Urothelium cell line (cell line): ENCODE measurements around the gene INHBE.

Source experiments
- DNase-seq: peaks from one replicate; pipeline ENCODE4 v3.0.0; 2011; ENCODE audit warnings: low spot score, mixed read lengths
- FAIRE-seq: peaks from 2 replicates; lab custom pipeline; 2011; peaks lifted over from hg19 to GRCh38; lab: Jason Lieb, UNC

The INHBE gene

GRCh38 chr12:57473886-57474285 is 18.8 kb downstream of the INHBE start:
- DNase-seq (no peak), FAIRE-seq (no peak)

DNA sequence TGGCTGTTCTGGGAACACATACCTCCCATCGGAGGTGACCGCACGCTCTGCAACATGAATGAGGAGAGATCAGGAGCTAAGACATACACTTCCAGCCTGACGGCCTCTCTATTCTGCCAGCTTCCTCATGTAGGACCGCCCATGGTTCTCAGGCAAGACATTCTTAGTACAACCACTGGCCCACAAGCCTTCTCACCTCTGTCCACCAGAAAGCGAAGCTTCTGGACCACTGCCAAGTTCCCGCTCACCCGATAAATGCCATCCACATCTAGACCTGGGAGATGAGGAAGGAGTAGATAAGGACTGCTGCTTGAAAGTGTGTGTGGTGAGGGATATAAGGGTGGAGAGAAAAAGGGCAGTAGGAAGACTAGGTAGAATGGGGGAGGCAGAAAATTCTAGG is 19.3 kb downstream of the INHBE start:
- FAIRE-seq (no peak), DNase-seq (no peak)

- DNase-seq (no peak), FAIRE-seq (no peak)
These were observed 19.8 kb downstream of the INHBE start for GRCh38 chr12:57474862-57475261.

- FAIRE-seq (no peak), DNase-seq (no peak)
These were observed 20.4 kb downstream of the INHBE start for GRCh38 chr12:57475271-57476161.

DNA sequence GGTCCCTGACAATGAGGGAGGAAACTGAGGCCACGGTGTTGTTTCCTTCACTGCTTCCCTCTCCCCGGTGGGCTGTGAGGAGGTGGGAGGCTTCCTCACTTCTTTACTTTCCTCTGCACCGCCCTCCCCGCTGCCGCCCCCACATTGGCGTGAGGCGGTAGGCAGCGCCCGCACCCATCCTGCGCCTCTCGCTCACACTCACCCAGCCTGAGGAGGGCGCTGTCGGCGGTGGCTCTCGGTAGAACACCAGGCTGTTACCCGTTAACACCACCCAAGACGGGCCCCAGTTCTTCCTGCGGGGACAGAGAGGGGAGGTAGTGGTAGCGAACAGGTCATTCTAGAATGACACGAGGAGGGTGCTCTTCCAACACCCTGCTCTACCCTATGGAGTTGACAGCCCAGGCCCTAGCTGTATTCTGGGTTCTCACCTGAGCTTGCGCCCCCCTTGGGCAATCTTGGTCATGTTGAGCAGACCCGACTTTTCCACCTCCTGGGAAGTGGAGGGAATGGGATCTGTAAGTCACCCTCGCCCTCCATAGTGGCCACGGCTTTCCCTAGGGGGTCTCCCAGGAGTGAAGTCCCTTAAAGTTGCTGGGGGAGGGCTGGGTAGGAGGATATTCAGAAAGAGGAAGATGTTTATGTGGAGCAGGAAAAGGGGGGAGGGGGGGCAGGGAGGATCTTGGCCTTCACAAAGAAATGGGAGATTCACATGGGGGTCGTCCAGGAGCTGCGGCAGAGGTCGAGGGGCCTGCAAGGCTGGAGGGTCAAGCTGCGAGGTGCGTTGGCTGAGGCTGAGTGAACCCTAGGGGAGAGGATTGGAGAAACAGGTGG is 21.3 kb downstream of the INHBE start:
- no peak for DNase-seq
- no peak for FAIRE-seq

GRCh38 chr12:57476993-57477709 is 22.0 kb downstream of the INHBE start:
- no peak for FAIRE-seq
- no peak for DNase-seq

DNA sequence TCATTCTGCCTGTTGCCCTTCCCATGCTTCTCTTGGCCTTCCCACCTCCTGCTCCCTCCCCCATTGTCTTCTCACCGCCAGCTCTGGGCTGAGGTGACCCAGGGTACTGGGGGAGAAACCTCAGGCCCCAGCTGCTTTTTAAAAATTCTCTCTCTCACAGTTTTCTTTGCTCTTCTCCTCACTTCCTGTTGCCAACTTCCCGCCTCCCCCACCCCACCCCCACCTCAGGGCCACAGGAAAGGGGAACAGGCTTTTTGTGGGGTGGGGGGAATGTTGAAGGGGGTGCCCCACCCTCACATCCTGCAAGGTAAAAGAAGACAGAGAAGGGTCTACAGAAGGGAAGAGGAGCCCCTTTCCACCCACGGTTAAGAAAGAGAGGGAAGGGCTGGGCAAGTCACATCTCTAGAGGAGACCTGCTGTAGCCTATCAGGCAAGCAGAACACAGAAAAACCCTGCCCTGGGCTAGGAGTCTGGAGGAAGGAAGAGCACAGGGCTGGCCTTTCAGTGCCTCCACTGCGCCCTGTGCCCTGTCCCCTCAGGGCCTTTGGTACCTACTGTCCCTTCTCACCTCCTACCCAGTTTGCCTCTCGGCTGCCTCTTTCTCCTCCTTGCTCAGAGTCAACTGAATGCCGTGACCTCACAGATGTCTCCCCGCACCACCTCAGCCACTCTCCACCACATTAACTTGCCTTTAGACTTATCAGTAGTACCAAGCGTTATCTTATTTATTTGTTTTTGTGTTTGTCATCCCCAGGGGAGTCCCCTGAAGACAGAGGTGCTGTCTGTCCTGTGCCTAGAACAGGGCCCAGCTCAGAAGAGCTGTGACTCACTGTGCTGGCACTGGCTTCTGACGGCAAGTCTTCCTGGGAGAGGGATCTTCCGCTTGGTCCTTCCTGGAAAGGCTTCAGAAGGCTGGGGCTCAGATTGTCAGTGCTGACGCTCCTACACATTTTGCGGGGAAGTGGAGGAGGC is 22.9 kb downstream of the INHBE start:
- FAIRE-seq (no peak), DNase-seq (no peak)

DNA sequence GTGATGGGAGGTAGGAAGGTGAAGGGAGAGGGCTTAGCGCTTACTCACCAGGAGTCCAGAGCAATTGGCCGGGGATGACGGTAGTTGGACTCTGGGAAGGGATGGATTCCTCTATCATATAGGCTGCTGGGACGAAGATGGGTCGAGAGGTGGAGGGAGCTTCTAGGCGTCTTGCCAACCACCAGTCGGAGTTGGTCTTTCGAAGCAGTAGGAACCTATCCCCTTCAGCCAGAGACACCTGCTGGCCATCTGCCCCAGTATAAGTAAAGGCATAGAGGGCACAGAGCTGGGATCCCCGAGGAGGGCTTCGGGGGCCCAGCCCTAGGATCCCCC is 23.9 kb downstream of the INHBE start:
- no peak for FAIRE-seq

DNA sequence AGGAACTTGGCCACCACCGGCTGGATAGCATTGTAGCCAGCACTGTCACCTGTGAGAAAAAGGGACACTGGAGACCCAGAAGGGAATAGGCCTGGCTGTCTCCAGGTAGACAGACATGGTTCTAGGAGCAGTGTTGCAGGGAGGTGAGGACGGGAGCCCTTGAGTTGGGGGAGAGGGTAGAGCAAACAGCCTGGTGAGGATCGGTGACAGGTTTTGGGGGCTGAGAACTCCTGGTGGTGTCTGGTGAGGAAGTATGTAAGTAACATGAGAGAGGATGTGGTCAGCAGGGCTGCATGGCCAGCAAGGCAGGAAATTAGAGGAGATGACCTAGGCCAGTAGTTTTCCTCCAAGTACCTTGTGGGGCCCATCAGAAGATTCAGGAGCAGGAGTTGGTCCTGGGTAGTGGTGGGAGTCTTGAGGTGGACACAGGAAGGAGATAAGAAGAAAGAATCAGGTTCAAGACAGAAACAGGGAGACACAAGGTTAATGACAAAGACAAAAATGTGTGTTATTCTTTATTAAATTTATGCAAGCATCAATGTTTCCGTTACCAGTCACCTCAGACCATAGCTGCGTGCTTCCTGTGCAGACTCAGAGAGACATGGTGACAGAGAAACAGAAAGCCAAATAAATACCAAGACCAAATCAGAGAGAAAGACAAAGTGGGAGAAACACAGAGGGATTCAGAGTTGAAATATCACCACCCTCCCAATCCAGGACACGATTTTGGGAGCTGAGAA is 24.4 kb downstream of the INHBE start, which contains the start of gene ARHGAP9:
ARHGAP9 (minus strand) TSS at position 491 of the 740 bp plus-strand sequence; CDS start at position 31, 460 bp downstream.
- DNase-seq (no peak), FAIRE-seq (no peak)

More for the DNA sequence above, 23.9 kb downstream of the INHBE start:
- DNase-seq, result no peak

DNA sequence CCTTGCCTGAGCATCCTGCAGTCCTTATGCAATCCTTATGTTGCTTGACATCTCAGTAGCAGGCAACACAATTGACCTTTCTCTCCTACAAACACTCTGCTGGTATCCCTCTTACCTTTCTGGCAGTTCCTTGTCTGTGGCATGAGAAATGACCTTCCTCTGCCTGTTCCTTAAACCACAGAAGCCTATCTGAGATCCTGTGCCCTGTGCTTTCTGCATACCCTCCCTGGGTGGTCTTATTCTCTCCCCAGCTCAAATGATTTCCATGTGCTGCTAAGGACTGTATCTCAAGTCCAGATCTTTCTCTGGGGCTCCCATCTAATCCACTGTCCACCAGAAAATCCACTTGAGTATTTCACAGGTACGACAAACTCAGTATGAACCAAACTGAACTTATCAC is 26.6 kb downstream of the INHBE start:
- FAIRE-seq, result no peak
- DNase-seq, result no peak

DNA sequence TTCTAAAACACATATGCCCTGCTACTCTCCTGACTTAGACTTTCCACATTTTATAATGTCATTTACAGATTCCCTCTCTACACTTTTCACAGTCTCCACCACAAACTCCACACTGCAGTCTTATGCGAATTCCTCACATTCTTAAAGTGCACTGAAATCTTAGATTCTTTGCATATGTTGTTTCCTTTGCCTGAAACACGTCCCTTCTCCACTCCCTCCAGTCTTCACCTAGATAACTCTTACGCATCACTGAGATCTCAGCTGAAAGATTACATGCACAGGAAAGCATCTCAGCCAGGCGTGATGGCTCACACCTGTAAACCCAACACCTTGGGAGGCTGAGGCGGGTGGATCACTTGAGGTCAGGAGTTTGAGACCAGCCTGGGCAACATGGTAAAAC is 28.4 kb downstream of the INHBE start:
- no peak for DNase-seq
- FAIRE-seq, result no peak

- DNase-seq (no peak), FAIRE-seq (no peak)
These were observed 30.6 kb downstream of the INHBE start for GRCh38 chr12:57485695-57486094.

DNA sequence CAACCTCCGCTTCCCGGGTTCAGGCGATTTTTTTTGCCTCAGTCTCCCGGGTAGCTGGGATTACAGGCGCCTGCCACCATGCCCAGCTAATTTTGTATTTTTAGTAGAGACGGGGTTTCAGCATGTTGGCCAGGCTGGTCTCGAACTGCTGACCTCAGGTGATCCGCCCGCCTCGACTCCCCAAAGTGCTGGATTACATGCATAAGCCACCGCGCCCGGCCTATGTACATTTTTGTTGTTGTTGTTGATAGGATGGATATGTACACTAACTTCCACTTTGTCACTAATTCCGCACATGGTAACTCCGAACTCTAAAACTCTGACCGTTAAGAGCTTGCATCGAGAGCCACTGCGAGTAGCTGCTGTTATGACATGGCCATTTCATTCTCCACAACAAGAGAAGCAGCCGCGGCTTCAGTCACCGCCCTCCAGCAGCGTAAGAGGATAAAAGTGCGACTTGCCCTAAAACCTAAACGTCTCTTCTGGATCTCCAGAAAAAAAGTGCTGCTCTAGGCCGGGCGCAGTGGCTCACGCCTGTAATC is 32.0 kb downstream of the INHBE start:
- FAIRE-seq (no peak), DNase-seq (no peak)

- peak; percentile 94 for DNase-seq
- FAIRE-seq, result no peak
These were observed 32.7 kb downstream of the INHBE start, which contains the start of gene MARS1 for GRCh38 chr12:57487597-57488401. MARS1 (plus strand) TSS chr12:57488068; CDS start chr12:57488091, 23 bp downstream.

DNA sequence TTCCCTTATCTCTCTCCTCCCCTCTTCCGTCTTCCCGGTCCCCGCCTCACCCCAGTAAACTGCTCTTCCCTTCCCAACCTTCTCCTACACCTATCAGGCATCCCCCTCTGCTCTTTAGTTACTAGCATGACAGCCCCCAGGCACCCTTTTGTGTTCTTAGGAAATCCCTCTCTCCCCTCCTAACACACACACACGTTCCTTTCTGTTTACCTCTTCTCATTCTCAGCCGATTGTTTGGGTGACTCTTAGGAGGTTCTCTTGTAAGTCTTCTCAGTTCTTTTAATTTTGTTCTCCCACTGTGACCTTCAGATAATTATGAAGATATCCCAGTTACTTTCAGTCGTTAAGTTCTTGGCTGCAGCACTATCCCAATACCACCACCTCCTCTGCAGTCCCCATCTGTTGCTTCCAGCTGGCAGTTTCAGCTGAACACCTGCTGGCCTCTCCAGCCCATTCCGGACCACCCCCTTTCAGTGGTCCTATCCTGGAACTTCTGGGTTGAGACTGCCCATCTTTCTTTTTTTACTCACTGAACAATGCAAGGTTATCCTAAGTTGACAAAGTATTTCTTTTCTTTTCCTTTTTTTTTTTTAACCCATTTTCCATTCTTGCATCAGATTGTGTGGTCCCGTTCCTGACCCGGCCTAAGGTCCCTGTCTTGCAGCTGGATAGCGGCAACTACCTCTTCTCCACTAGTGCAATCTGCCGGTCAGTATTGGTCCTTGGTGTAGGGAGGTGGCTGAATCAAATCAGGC is 33.5 kb downstream of the INHBE start:
- DNase-seq (no peak), FAIRE-seq (no peak)

DNA sequence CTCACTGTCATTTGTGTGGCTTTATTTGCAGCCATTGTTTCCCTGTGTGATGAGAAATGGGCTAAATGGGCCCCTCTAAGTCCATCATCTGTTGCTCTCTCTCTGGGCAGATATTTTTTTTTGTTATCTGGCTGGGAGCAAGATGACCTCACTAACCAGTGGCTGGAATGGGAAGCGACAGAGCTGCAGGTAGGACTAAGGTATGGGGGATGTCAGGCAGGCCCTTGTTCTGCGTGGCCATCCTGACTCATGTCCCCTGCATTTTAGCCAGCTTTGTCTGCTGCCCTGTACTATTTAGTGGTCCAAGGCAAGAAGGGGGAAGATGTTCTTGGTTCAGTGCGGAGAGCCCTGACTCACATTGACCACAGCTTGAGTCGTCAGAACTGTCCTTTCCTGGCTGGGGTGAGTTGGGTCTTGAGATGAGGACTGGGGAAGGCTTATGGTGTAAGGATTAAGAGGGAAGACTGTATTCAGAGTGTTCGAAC is 34.1 kb downstream of the INHBE start:
- no peak for FAIRE-seq
- DNase-seq, result no peak

- no peak for FAIRE-seq
- no peak for DNase-seq
These were observed 35.0 kb downstream of the INHBE start for GRCh38 chr12:57490126-57490525.
